ENCODE measurements around the gene THRB. TPM values are rescaled to one million over a fixed set of nuclear protein-coding genes. Genes with fewer than 3 reads are reported as not detected.

The THRB gene
- total RNA-seq, 4 donors from 2014 or later, result 29.2 to 38.5 (median 36.3) TPM

- no peak for TF ChIP-seq CTCF (IDR thresholded peaks at IDR 0.05; ENCODE audit: low read depth)
These were observed 108.2 kb downstream of the THRB start for GRCh38 chr3:24386458-24386857.

GRCh38 chr3:24385012-24385615 lies 109.5 kb downstream of the THRB start:
- no peak for TF ChIP-seq CTCF (IDR thresholded peaks at IDR 0.05; ENCODE audit: low read depth)

DNA sequence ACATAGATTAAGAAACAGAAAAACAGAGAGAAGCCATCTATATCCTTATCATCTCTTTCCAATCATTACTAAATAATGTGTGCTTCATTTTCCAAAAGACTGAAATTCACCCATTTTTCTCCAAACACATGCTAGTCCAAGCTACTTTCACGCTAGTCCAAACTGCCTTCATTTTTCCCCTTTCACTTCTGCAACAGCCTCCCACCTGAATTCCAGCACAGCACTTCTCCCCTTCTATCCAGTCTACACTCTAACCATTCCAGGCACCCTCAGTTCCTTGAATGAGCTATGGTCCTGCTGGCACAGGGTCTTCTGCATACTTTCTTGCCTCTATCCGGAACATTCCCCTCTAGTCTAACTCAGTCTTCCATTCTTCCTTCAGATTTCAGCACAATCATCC lies 112.0 kb downstream of the THRB start:
- no peak for TF ChIP-seq CTCF (IDR thresholded peaks at IDR 0.05; ENCODE audit: low read depth)

- no peak for TF ChIP-seq CTCF (IDR thresholded peaks at IDR 0.05; ENCODE audit: low read depth)
These were observed 114.7 kb downstream of the THRB start for GRCh38 chr3:24379936-24380335.

- TF ChIP-seq CTCF (IDR thresholded peaks at IDR 0.05; ENCODE audit: low read depth), result no peak
These were observed 116.3 kb downstream of the THRB start for GRCh38 chr3:24378313-24378712.

- no peak for TF ChIP-seq CTCF (IDR thresholded peaks at IDR 0.05; ENCODE audit: low read depth)
These were observed 117.2 kb downstream of the THRB start for GRCh38 chr3:24377218-24377993.

DNA sequence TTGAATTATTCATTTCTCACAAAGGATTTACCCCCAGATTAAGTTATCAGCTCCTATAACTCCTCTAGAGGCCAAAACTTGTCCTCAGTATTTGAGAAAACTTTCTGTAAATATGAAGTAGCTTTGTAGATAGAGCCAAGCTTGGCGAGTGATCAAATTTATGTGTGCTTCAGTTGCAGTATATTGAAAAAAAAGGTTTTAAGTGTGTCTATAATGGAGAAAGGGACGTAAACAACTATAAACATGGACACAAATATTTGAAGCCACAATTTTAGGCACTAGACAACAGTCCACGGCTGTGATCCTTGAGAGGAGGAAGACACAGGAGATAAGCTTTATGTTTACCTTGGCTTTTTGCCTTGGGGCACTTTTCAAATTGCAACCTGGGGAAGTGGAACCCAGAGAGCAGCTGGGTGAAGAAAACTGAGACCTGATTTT lies 118.7 kb downstream of the THRB start:
- no peak for TF ChIP-seq CTCF (IDR thresholded peaks at IDR 0.05; ENCODE audit: low read depth)

Measured in subcutaneous adipose tissue (tissue), 4 donors.